Measurements from ENCODE around the gene NFKBIA. TPM values are rescaled to one million over a fixed set of nuclear protein-coding genes. Genes with fewer than 3 reads are reported as not detected.
"Not testable (repeated sequence)": the region's sequence is repeated elsewhere in the genome, so short reads cannot be mapped to it uniquely, and the experiment has no call there.

NFKBIA gene
- total RNA-seq, 1 donor from 2014 or later: 41.0 TPM

DNA sequence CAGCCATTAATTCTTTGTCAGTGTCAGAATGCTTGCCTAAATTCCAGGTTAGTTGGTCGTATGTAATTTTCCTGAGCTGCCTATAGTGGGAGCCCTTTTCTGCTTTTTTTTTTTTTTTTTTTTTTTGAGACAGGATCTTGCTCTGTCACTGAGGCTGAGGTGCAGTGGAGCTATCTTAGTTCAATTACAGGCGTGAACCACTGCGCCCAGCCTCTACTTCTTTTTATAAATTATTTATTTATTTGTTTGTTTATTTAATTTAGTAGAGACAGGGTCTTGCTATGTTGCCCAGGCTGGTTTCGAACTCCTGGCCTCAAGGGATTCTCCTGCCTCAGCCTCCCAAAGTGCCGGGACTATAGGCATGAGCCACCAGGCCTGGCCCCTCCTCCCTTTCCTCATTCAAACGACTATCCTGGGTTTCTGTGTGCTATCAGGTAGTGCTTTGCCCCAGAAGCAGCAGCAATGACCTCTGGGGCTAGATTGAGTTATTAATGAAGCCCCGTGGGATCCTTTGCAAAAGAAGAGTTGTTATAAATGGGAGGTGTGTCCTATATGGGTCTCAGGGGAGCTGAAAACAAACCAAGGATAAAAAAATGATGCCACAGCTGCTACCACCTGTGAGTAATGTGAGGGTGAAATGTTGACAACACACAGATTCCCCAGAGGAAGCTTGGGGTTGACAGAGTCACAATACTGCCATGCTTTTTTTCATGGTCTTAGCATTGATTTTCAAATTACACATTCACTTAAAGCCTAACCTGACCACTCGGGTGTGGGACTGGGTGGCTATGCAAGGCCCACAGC is 34.6 kb upstream of the NFKBIA start:
- Mint-ChIP-seq H3K9me3 (ENCODE audit: low read depth) (peaks cover 12% of the 10 kb centered on the region), H3K4me1 (ENCODE audit: low read depth) (no peaks in the 10 kb centered on the region), H3K36me3 (ENCODE audit: low read depth) (peaks cover 4% of the 10 kb centered on the region), H3K4me3 (ENCODE audit: unreplicated experiment) (no peak overlapping the region), H3K27me3 (ENCODE audit: low read depth) (peaks cover 4% of the 10 kb centered on the region), H3K27ac (ENCODE audit: unreplicated experiment) (no peak overlapping the region)
- peak; percentile 79 for TF ChIP-seq CTCF (IDR thresholded peaks at IDR 0.05)
- no peak for DNase-seq (ENCODE audit: low spot score)

DNA sequence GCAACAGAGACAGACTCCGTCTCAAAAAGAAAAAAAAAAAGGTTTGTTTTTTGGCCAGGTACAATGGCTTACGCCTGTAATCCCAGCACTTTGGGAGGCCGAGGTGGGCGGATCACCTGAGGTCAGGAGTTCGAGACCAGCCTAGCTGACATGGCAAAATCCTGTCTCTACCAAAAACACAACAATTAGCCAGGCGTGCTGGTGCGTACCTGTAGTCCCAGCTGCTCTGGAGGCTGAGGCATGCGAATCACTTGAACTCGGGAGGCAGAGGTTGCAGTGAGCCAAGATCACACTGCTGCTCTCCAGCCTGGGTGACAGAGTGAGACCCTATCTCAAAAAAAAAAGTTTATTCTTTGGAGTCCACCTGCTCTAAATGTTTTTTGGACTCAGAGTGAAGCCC is 33.9 kb upstream of the NFKBIA start:
- H3K9me3 Mint-ChIP-seq (ENCODE audit: low read depth); DNase-seq (ENCODE audit: low spot score); H3K4me1 Mint-ChIP-seq (ENCODE audit: low read depth); H3K27ac Mint-ChIP-seq (ENCODE audit: unreplicated experiment); H3K27me3 Mint-ChIP-seq (ENCODE audit: low read depth); H3K4me3 Mint-ChIP-seq (ENCODE audit: unreplicated experiment); H3K36me3 Mint-ChIP-seq (ENCODE audit: low read depth): not testable (repeated sequence)

GRCh38 chr14:35435177-35435576 is 30.6 kb upstream of the NFKBIA start:
- Mint-ChIP-seq H3K4me3 (ENCODE audit: unreplicated experiment) (no peak overlapping the region), H3K27me3 (ENCODE audit: low read depth) (no peaks in the 10 kb centered on the region), H3K36me3 (ENCODE audit: low read depth) (no peaks in the 10 kb centered on the region), H3K4me1 (ENCODE audit: low read depth) (no peaks in the 10 kb centered on the region), H3K9me3 (ENCODE audit: low read depth) (peaks cover 8% of the 10 kb centered on the region), H3K27ac (ENCODE audit: unreplicated experiment) (no peak overlapping the region)
- DNase-seq (ENCODE audit: low spot score): no peak
- TF ChIP-seq CTCF (IDR thresholded peaks at IDR 0.05): no peak

GRCh38 chr14:35433826-35434225 is 29.3 kb upstream of the NFKBIA start:
- H3K9me3 Mint-ChIP-seq (ENCODE audit: low read depth): peaks cover 8% of the 10 kb centered on the region
- H3K4me1 Mint-ChIP-seq (ENCODE audit: low read depth): no peaks in the 10 kb centered on the region
- H3K27me3 Mint-ChIP-seq (ENCODE audit: low read depth): no peaks in the 10 kb centered on the region
- H3K36me3 Mint-ChIP-seq (ENCODE audit: low read depth): no peaks in the 10 kb centered on the region
- no peak overlapping the region for H3K27ac Mint-ChIP-seq (ENCODE audit: unreplicated experiment)
- TF ChIP-seq CTCF (IDR thresholded peaks at IDR 0.05): no peak
- DNase-seq (ENCODE audit: low spot score): no peak
- H3K4me3 Mint-ChIP-seq (ENCODE audit: unreplicated experiment): no peak overlapping the region

GRCh38 chr14:35430459-35431199 is 26.1 kb upstream of the NFKBIA start:
- Mint-ChIP-seq H3K27ac (ENCODE audit: unreplicated experiment) (no peak overlapping the region), H3K4me3 (ENCODE audit: unreplicated experiment) (no peak overlapping the region), H3K36me3 (ENCODE audit: low read depth) (no peaks in the 10 kb centered on the region), H3K27me3 (ENCODE audit: low read depth) (no peaks in the 10 kb centered on the region), H3K9me3 (ENCODE audit: low read depth) (peaks cover 5% of the 10 kb centered on the region), H3K4me1 (ENCODE audit: low read depth) (no peaks in the 10 kb centered on the region)
- TF ChIP-seq CTCF (IDR thresholded peaks at IDR 0.05): no peak
- DNase-seq (ENCODE audit: low spot score): no peak
